HepG2 (cell line): Measurements from ENCODE around the gene SIK1. TPM values are rescaled to one million over a fixed set of nuclear protein-coding genes. Genes with fewer than 3 reads are reported as not detected.

Experiments
- ATAC-seq: fragments of 200-7000 bp; cut with Tn5 transposase; 3 replicates; pipeline ENCODE4 v1.9.1; 2020; ENCODE audit warnings: mild to moderate bottlenecking, moderate library complexity
- BruUV-seq: library from RNA; stranded (reverse); fragments of 400-500 nt; replicated peaks from 2 replicates; lab custom pipeline; 2021; lab: Mats Ljungman, UMichigan
- CTCF ChIA-PET: fragments of 300-600 bp; formaldehyde crosslinking; extraction: SDS; loops from one replicate; lab custom pipeline; 2021; ENCODE audit warnings: low total read pairs, inconsistent platforms, low intra/inter-chr PET ratio; lab: Yijun Ruan, JAX
- POLR2A ChIA-PET: fragments of 350-600 bp; sonication (Branson Sonifier 250); formaldehyde crosslinking; loops from one replicate; lab custom pipeline; 2020; ENCODE audit warnings: antibody characterized with exemption, inconsistent platforms; lab: Yijun Ruan, JAX
- DNase-seq: peaks from one replicate; pipeline ENCODE4 v3.0.0-alpha.2; 2015; ENCODE audit warnings: low spot score
- FAIRE-seq: peaks from 3 replicates; lab custom pipeline; 2011; peaks lifted over from hg19 to GRCh38; lab: Jason Lieb, UNC
- H2AFZ ChIP-seq: one replicate; pipeline ENCODE4 v1.6.1; 2011; ENCODE audit warnings: low read length, inconsistent platforms
- H3K27ac ChIP-seq: fragments of 300-600 bp; 3 replicates; pipeline ENCODE4 v1.8.0; 2011; ENCODE audit warnings: mixed run types, mild to moderate bottlenecking, mixed read lengths, low read length, inconsistent platforms; ENCODE audit not compliant: insufficient read depth; ENCODE audit errors: extremely low read length
- H3K27me3 ChIP-seq, 2 experiments: fragments of 200-600 bp in 1 of 2; 2 replicates in 1 of 2; 3 replicates in 1 of 2; pipeline versions ENCODE4 v1.6.0 to v1.8.0; 2011; ENCODE audit warnings: low read length in 2 of 2, mild to moderate bottlenecking in 2 of 2, moderate library complexity in 2 of 2, inconsistent platforms in 1 of 2; ENCODE audit not compliant: insufficient read depth in 2 of 2, control insufficient read depth in 1 of 2
- H3K36me3 ChIP-seq, 2 experiments: fragments of 200-600 bp in 1 of 2; replicated peaks in 1 of 2; 2 replicates in 1 of 2; 3 replicates in 1 of 2; pipeline versions ENCODE4 v1.5.1 to v1.8.0; 2011; ENCODE audit warnings: low read length in 2 of 2, inconsistent platforms in 1 of 2; ENCODE audit not compliant: insufficient read depth in 2 of 2, control insufficient read depth in 1 of 2
- H3K4me1 ChIP-seq: 2 replicates; pipeline ENCODE4 v1.5.1; 2012; ENCODE audit warnings: low read length, inconsistent platforms; ENCODE audit not compliant: insufficient read depth
- H3K4me2 ChIP-seq: 2 replicates; pipeline ENCODE4 v1.6.0; 2011; ENCODE audit warnings: low read depth, low read length, inconsistent platforms
- H3K4me3 ChIP-seq, 3 experiments: fragments of 200-600 bp in 1 of 3; sonication (generic), shearing (Covaris generic) in 1 of 3; replicated peaks in 1 of 3; 2 replicates each; pipeline ENCODE4 v1.5.1; 2011 to 2016; ENCODE audit warnings: low read length in 3 of 3, inconsistent platforms in 2 of 3, low read depth in 2 of 3, mild to moderate bottlenecking in 2 of 3, control low read depth in 1 of 3, mixed read lengths in 1 of 3; ENCODE audit not compliant: insufficient read depth in 1 of 3
- H3K79me2 ChIP-seq: one replicate; pipeline ENCODE4 v1.6.1; 2011; ENCODE audit warnings: low read length, inconsistent platforms; ENCODE audit not compliant: insufficient read depth
- H3K9ac ChIP-seq: 2 replicates; pipeline ENCODE4 v1.6.0; 2011; ENCODE audit warnings: mild to moderate bottlenecking, low read depth, low read length, inconsistent platforms; ENCODE audit not compliant: insufficient read depth
- H3K9me3 ChIP-seq: 2 replicates; pipeline ENCODE4 v1.5.1; 2012; ENCODE audit warnings: mild to moderate bottlenecking, low read length
- H4K20me1 ChIP-seq: 2 replicates; pipeline ENCODE4 v1.6.0; 2011; ENCODE audit warnings: inconsistent platforms, mild to moderate bottlenecking, low read length, moderate library complexity; ENCODE audit not compliant: insufficient read depth
- AHR ChIP-seq: IDR thresholded peaks from 2 replicates; pipeline ENCODE4 v1.6.1; 2018; ENCODE audit warnings: missing genetic modification reagents, missing compliant biosample characterization
- FOSL2 ChIP-seq: sonication (generic); formaldehyde crosslinking; IDR thresholded peaks from 2 replicates; pipeline ENCODE4 v1.4.0; 2020; ENCODE audit warnings: missing genetic modification reagents
- HNRNPUL1 ChIP-seq: fragments of 200-400 bp; formaldehyde crosslinking; IDR thresholded peaks from 2 replicates; pipeline ENCODE4 v1.6.1; 2017; ENCODE audit warnings: low read depth, mild to moderate bottlenecking, low read length, moderate library complexity
- MLX ChIP-seq: IDR thresholded peaks from 2 replicates; pipeline ENCODE4 v1.6.1; 2016
- NR2F6 ChIP-seq, 2 experiments: IDR thresholded peaks; 2 replicates each; pipeline ENCODE4 v1.6.1; 2016; ENCODE audit warnings: antibody characterized with exemption in 1 of 2, mild to moderate bottlenecking in 1 of 2
- TP53 ChIP-seq: sonication (generic); formaldehyde crosslinking; conservative IDR thresholded peaks from 2 replicates; pipeline ENCODE4 v1.4.0; 2020; ENCODE audit warnings: missing genetic modification reagents
- XBP1 ChIP-seq: sonication (generic); formaldehyde crosslinking; IDR thresholded peaks from 2 replicates; pipeline ENCODE4 v1.5.0; 2020; ENCODE audit warnings: missing genetic modification reagents
- ZNF607 ChIP-seq: sonication (generic); formaldehyde crosslinking; IDR thresholded peaks from 2 replicates; pipeline ENCODE4 v1.5.1; 2020; ENCODE audit warnings: missing genetic modification reagents, mild to moderate bottlenecking, borderline replicate concordance
- ZNF839 ChIP-seq: sonication (generic); formaldehyde crosslinking; IDR thresholded peaks from 2 replicates; pipeline ENCODE4 v1.4.0; 2020; ENCODE audit warnings: missing genetic modification reagents, mild to moderate bottlenecking, borderline replicate concordance
- WGBS: methylation state at CpG from one replicate; pipeline ENCODE4 v1.1.6; 2017; ENCODE audit warnings: low lambda C conversion rate; 5-methylcytosine and 5-hydroxymethylcytosine counted together
- in situ Hi-C: cut with HindIII; loops from 2 replicates; pipeline ENCODE4 v1.10.0; 2017; ENCODE audit warnings: low pct_unique_long_range_greater_than_20kb; ENCODE audit not compliant: extremely low pct_ligation_motif_present
- intact Hi-C: fragments of 100-400 bp; cut with micrococcal nuclease; formaldehyde crosslinking; loops from one replicate; pipeline ENCODE4 v1.10.0; 2022; ENCODE audit not compliant: unreplicated experiment
- polyA plus RNA-seq, 8 experiments: library from polyadenylated mRNA; depleted of rRNA in 3 of 8; stranded (reverse) in 7 of 8; unstranded in 1 of 8; fragments of >200 nt; fragmentation: Illumina TruSeq in 4 of 8; extraction: Trizol in 4 of 8; gene quantifications; 2 replicates each; pipeline versions ENCODE4 v1.2.1 to v1.2.3, GENCODE V29; 2011 to 2016; ENCODE audit warnings: low read depth in 4 of 8, missing spikeins in 1 of 8, mixed read lengths in 1 of 8; ENCODE audit not compliant: insufficient read depth in 1 of 8
- total RNA-seq, 5 experiments: library from RNA; depleted of rRNA; stranded (reverse); fragments of >200 nt; fragmentation: Illumina TruSeq; extraction: Trizol; gene quantifications; 2 replicates each; pipeline ENCODE4 v1.2.3, GENCODE V29; 2016; ENCODE audit warnings: low read depth in 1 of 5

Gene SIK1
- total and polyA plus RNA-seq, 2 of the 13 experiments (the other 11 are each of a cell fraction or from before 2014, with no cell fraction given) = 4.5 to 14.5 TPM

DNA sequence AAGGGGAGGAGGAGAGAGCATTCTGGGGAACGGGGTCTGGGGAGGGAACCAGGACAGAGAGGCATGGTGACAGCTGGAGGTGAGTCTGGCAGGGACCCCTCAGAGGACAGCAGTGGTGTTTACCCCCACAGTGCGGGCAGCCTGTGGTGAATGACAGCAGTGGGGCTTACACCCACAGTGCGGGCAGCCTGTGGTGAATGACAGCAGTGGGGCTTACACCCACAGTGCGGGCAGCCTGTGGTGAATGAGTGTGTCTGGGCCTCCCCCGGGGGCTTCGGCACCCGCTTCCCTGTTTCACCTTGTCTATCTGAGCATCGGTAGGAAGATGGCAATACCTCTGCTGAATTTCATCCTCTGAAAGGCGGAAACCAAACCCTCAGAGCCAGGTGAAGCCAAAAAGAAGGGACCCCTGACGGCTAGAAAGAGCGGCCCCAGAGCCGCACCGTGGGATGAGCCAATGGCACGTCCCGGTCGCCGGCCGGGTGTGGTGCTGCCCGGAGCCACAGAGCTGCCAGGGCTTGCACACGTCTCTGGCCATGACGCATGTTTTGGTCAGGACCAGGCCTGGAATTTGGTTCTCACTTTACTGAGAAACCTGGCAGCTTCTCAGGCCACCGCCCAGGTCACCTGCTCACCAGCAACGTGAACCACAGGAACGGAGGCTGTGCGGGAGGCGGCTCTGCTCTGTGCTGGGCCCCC, 54.1 kb downstream of the SIK1 start:
- WGBS = 61% methylated on average over 9 of the region's 26 CpGs
- Histone ChIP-seq H2AFZ (no peak overlapping the region), H3K9ac (no peak overlapping the region), H3K27me3 (peaks cover 15 to 78% of the 10 kb centered on the region in 2 experiments), H3K79me2 (no peaks in the 10 kb centered on the region), H3K36me3 (no peaks in the 10 kb centered on the region), H3K9me3 (no peaks in the 10 kb centered on the region), H4K20me1 (no peaks in the 10 kb centered on the region), H3K4me1 (0 out of 2 replicates have a peak, but pooled peaks cover 9% of the 10 kb centered on the region), H3K4me3 (no peak overlapping the region), H3K4me2 (no peak overlapping the region), H3K27ac (no peak overlapping the region)
- TF ChIP-seq ZNF839 (CRISPR knock-in tag) (no peak), AHR (CRISPR knock-in tag) (no peak), NR2F6 (IDR thresholded peaks at IDR 0.05) (no peak), NR2F6 (CRISPR knock-in tag; IDR thresholded peaks at IDR 0.05) (no peak), HNRNPUL1 (no peak), XBP1 (CRISPR knock-in tag) (no peak), FOSL2 (CRISPR knock-in tag) (no peak), ZNF607 (CRISPR knock-in tag) (no peak), TP53 (CRISPR knock-in tag) (no peak), MLX (no peak)
- in situ Hi-C loops = no loop called here
- no TSS peak for BruUV-seq
- FAIRE-seq (no peak), ATAC-seq (no peak), DNase-seq (no peak)
- intact Hi-C loops = no loop called here
- ChIA-PET CTCF (no interaction called here), POLR2A (no interaction called here)
